ENCODE data around the gene RERE. TPM values are rescaled to one million over a fixed set of nuclear protein-coding genes. Genes with fewer than 3 reads are reported as not detected.

The RERE gene
- total RNA-seq, 1 experiment from 2014 or later: 40.6 TPM

DNA sequence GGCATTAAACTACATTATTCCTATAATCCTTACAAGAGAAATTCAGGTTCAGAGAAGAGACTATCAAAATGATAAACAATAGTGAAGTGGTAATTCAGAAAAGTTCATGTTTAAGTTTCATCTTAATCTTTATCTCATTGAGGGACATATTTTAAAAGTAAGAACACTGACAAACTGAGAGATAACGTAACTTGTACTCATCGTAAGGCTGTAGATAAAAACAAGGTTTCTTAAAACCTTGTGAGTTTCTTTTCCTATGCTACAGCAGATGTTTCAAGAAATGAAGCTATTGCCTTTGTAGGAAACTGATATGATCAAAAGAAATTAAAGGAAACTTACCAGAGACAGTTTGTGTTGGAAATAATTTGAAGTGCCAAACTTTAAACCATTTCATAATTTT lies 65.0 kb downstream of the RERE start (continued):
- TF ChIP-seq, protein P1, sequence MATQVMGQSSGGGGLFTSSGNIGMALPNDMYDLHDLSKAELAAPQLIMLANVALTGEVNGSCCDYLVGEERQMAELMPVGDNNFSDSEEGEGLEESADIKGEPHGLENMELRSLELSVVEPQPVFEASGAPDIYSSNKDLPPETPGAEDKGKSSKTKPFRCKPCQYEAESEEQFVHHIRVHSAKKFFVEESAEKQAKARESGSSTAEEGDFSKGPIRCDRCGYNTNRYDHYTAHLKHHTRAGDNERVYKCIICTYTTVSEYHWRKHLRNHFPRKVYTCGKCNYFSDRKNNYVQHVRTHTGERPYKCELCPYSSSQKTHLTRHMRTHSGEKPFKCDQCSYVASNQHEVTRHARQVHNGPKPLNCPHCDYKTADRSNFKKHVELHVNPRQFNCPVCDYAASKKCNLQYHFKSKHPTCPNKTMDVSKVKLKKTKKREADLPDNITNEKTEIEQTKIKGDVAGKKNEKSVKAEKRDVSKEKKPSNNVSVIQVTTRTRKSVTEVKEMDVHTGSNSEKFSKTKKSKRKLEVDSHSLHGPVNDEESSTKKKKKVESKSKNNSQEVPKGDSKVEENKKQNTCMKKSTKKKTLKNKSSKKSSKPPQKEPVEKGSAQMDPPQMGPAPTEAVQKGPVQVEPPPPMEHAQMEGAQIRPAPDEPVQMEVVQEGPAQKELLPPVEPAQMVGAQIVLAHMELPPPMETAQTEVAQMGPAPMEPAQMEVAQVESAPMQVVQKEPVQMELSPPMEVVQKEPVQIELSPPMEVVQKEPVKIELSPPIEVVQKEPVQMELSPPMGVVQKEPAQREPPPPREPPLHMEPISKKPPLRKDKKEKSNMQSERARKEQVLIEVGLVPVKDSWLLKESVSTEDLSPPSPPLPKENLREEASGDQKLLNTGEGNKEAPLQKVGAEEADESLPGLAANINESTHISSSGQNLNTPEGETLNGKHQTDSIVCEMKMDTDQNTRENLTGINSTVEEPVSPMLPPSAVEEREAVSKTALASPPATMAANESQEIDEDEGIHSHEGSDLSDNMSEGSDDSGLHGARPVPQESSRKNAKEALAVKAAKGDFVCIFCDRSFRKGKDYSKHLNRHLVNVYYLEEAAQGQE (IDR thresholded peaks at IDR 0.05; ENCODE audit: low read depth): no peak
- TF ChIP-seq CEBPB (IDR thresholded peaks at IDR 0.05; ENCODE audit: low read depth): no peak

DNA sequence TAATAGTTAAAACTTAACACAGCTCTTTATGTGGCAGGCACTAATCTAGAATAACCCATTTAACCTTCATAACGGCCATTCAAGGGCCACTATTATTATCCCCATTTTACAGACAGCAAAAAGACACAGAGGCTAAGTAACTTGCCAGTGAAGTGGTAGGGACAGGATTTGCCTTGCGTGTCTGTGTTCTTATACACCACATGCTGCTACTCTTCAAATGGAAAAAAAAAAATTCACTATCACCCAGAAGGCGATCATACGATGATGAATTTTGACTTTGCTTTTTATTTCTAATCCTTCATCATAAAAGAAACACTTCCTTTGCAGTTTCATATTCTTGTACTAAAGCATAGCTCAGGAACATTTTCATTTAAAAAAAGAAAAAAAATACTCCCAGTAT lies 65.5 kb downstream of the RERE start:
- peaks cover 3% of the 10 kb centered on the region; the same call in 1 of the 2 replicates for H3K79me2 ChIP-seq (ENCODE audit: insufficient read depth, low read length)
- ATAC-seq (no peak), DNase-seq (ENCODE audit: low read depth, low spot score) (no peak)
- ChIA-PET POLR2A (no interaction called here), CTCF (no interaction called here), RAD21 (ENCODE audit: low non-redundant PET in 1 of 2, low total read pairs in 2 of 2, uncharacterized antibody in 2 of 2, unreplicated experiment in 2 of 2) (no interaction called here)
- H3K4me2 ChIP-seq (ENCODE audit: low read length): no peak overlapping the region
- no peak overlapping the region for H3K27ac ChIP-seq (ENCODE audit: low read depth, low read length)
- H4K20me1 ChIP-seq (ENCODE audit: insufficient read depth): no peaks in the 10 kb centered on the region; the same call in 1 of the 2 replicates
- no peaks in the 10 kb centered on the region for H3K36me3 ChIP-seq (ENCODE audit: control insufficient read depth in 1 of 2, insufficient read depth in 2 of 2, low read length in 2 of 2)
- no peaks in the 10 kb centered on the region for H3K27me3 ChIP-seq (ENCODE audit: insufficient read depth, low read length)
- no peak overlapping the region for H3K9ac ChIP-seq (ENCODE audit: low read length)
- intact Hi-C loops (cut with micrococcal nuclease): no loop called here
- no peaks in the 10 kb centered on the region for H3K9me3 ChIP-seq (ENCODE audit: control insufficient read depth in 1 of 2, insufficient read depth in 1 of 2, low read depth in 1 of 2, low read length in 2 of 2)
- no peaks in the 10 kb centered on the region for H3K9me2 ChIP-seq (ENCODE audit: insufficient read depth)
- BruUV-seq (replicated peaks): no TSS peak
- TF ChIP-seq EZH2phosphoT487 (IDR thresholded peaks at IDR 0.05; ENCODE audit: borderline replicate concordance): no peak
- H2AFZ ChIP-seq (ENCODE audit: low read depth, low read length, poor library complexity, severe bottlenecking): no peak overlapping the region
- no peak overlapping the region for H3K4me3 ChIP-seq (replicated peaks in 1 of 2; ENCODE audit: low read depth in 1 of 2, low read length in 2 of 2)
- no peaks in the 10 kb centered on the region for H3K4me1 ChIP-seq (ENCODE audit: control insufficient read depth in 1 of 2, insufficient read depth in 2 of 2, low read length in 2 of 2)
